HG02938 (cell line): Measurements from ENCODE around the gene USP36.

Experiments
- ATAC-seq: cut with Tn5 transposase; IDR thresholded peaks from one replicate; pipeline ENCODE4 v1.9.1; 2021; ENCODE audit warnings: mild to moderate bottlenecking, moderate library complexity; ENCODE audit not compliant: unreplicated experiment

USP36 gene

GRCh38 chr17:78746263-78746948, 94.2 kb downstream of the USP36 start:
- ATAC-seq = no peak
